K562 (cell line): ENCODE measurements around the gene OVCA2. TPM values are rescaled to one million over a fixed set of nuclear protein-coding genes. Genes with fewer than 3 reads are reported as not detected.

Experiments
- ATAC-seq: fragments of 200-7000 bp; cut with Tn5 transposase; 3 replicates; pipeline ENCODE4 v1.9.1; 2020; ENCODE audit warnings: moderate library complexity
- BruUV-seq: library from RNA; stranded (reverse); fragments of 400-500 nt; replicated peaks from 2 replicates; lab custom pipeline; 2021; lab: Mats Ljungman, UMichigan
- CTCF ChIA-PET: fragments of 300-600 bp; formaldehyde crosslinking; extraction: SDS; loops from one replicate; lab custom pipeline; 2021; ENCODE audit warnings: low intra/inter-chr PET ratio; lab: Yijun Ruan, JAX
- POLR2A ChIA-PET: fragments of 300-600, 350-650 bp; sonication (Branson Sonifier 250); formaldehyde crosslinking; extraction: SDS; loops from one replicate; lab custom pipeline; 2021; ENCODE audit warnings: antibody characterized with exemption, inconsistent platforms; lab: Yijun Ruan, JAX
- DNase-seq, 4 experiments: peaks; one replicate each; pipeline versions ENCODE4 v3.0.0 to v3.0.0-alpha.2; 2011 to 2018; ENCODE audit warnings: low spot score in 3 of 4, mixed read lengths in 3 of 4; ENCODE audit errors: extremely low read depth in 1 of 4
- FAIRE-seq: peaks from 2 replicates; lab custom pipeline; 2011; peaks lifted over from hg19 to GRCh38; lab: Jason Lieb, UNC
- H2AFZ ChIP-seq: 2 replicates; pipeline ENCODE4 v1.6.0; 2011; ENCODE audit warnings: low read depth, low read length, control low read depth, inconsistent platforms
- H3K27ac ChIP-seq: fragments of 200-600 bp; 3 replicates; pipeline ENCODE4 v1.8.0; 2011; ENCODE audit warnings: low read depth, mild to moderate bottlenecking, control low read depth, inconsistent platforms, low read length, moderate library complexity, mixed read lengths; ENCODE audit errors: extremely low read depth
- H3K27me3 ChIP-seq, 2 experiments: fragments of 300-600 bp in 1 of 2; 2 replicates in 1 of 2; 3 replicates in 1 of 2; pipeline versions ENCODE4 v1.6.0 to v1.8.0; 2011; ENCODE audit warnings: inconsistent platforms in 2 of 2, low read length in 2 of 2, mild to moderate bottlenecking in 1 of 2, mixed read lengths in 1 of 2, moderate library complexity in 1 of 2; ENCODE audit not compliant: control insufficient read depth in 2 of 2, insufficient read depth in 2 of 2
- H3K36me3 ChIP-seq: fragments of 300-600 bp; 3 replicates; pipeline ENCODE4 v1.8.0; 2011; ENCODE audit warnings: mild to moderate bottlenecking, low read length, inconsistent platforms; ENCODE audit not compliant: control insufficient read depth, insufficient read depth
- H3K4me1 ChIP-seq, 2 experiments: fragments of 200-600 bp in 1 of 2; replicated peaks in 1 of 2; 2 replicates in 1 of 2; 3 replicates in 1 of 2; pipeline versions ENCODE4 v1.5.1 to v1.8.0; 2011; ENCODE audit warnings: inconsistent platforms in 2 of 2, low read length in 2 of 2, mild to moderate bottlenecking in 1 of 2, mixed read lengths in 1 of 2, moderate library complexity in 1 of 2; ENCODE audit not compliant: control insufficient read depth in 2 of 2, insufficient read depth in 2 of 2
- H3K4me2 ChIP-seq: 2 replicates; pipeline ENCODE4 v1.6.1; 2011; ENCODE audit warnings: low read length, control low read depth, inconsistent platforms, mixed read lengths; ENCODE audit not compliant: insufficient read depth
- H3K4me3 ChIP-seq: fragments of 200-600 bp; sonication (generic), shearing (Covaris generic); 2 replicates; pipeline ENCODE4 v1.5.1; 2016; ENCODE audit warnings: control low read depth, inconsistent platforms
- H3K79me2 ChIP-seq: fragments of 200-600 bp; 3 replicates; pipeline ENCODE4 v1.8.0; 2011; ENCODE audit warnings: low read length, inconsistent platforms; ENCODE audit not compliant: control insufficient read depth, insufficient read depth
- H3K9ac ChIP-seq, 2 experiments: 2 replicates each; pipeline versions ENCODE4 v1.6.0 to v1.6.1; 2011; ENCODE audit warnings: low read depth in 2 of 2, low read length in 2 of 2, control low read depth in 1 of 2, inconsistent platforms in 1 of 2, mild to moderate bottlenecking in 1 of 2, mixed read lengths in 1 of 2; ENCODE audit not compliant: insufficient read depth in 1 of 2
- H3K9me1 ChIP-seq: one replicate; pipeline ENCODE4 v1.6.0; 2011; ENCODE audit warnings: inconsistent platforms, mild to moderate bottlenecking, low read length, moderate library complexity; ENCODE audit not compliant: control insufficient read depth, insufficient read depth
- H3K9me3 ChIP-seq: replicated peaks from 2 replicates; pipeline ENCODE4 v1.5.1; 2011; ENCODE audit warnings: low read depth, low read length, inconsistent platforms; ENCODE audit not compliant: control insufficient read depth, insufficient read depth
- H4K20me1 ChIP-seq: replicated peaks from 2 replicates; pipeline ENCODE4 v1.6.1; 2011; ENCODE audit warnings: low read length, inconsistent platforms, mixed read lengths; ENCODE audit not compliant: control insufficient read depth, insufficient read depth
- FOXJ2 ChIP-seq: fragments of 200-800 bp; sonication (Bioruptor generic); IDR thresholded peaks from 2 replicates; pipeline ENCODE4 v1.6.1; 2016; ENCODE audit warnings: missing genetic modification characterization, missing compliant biosample characterization
- MCM2 ChIP-seq: fragments of 450-650 bp; IDR thresholded peaks from 2 replicates; pipeline ENCODE4 v1.6.1; 2017; ENCODE audit warnings: low read depth, mild to moderate bottlenecking
- NFATC3 ChIP-seq: fragments of 450-650 bp; IDR thresholded peaks from 2 replicates; pipeline ENCODE4 v1.6.1; 2017; ENCODE audit warnings: mild to moderate bottlenecking
- ZFP91 ChIP-seq: sonication (generic); formaldehyde crosslinking; IDR thresholded peaks from 2 replicates; pipeline ENCODE4 v1.8.0; 2022; ENCODE audit warnings: mild to moderate bottlenecking, missing genetic modification reagents
- ZNF584 ChIP-seq: fragments of 200-800 bp; sonication (Bioruptor generic); IDR thresholded peaks from 2 replicates; pipeline ENCODE4 v1.6.1; 2016; ENCODE audit warnings: low read depth, mild to moderate bottlenecking, missing genetic modification characterization, missing compliant biosample characterization
- WGBS: fragments of 100-300 bp; shearing (Covaris generic); methylation state at CpG from one replicate; pipeline ENCODE4 v1.1.6; 2016; ENCODE audit warnings: low coverage, mixed read lengths; ENCODE audit not compliant: insufficient coverage; ENCODE audit errors: missing lambda C conversion rate; 5-methylcytosine and 5-hydroxymethylcytosine counted together
- in situ Hi-C: fragments of 300-500 bp; cut with MboI; formaldehyde crosslinking; loops from 4 replicates; pipeline ENCODE4 v1.15.0; 2018; ENCODE audit warnings: inconsistent platforms, mixed read lengths
- intact Hi-C: fragments of 100-400 bp; cut with micrococcal nuclease; formaldehyde crosslinking; loops from 2 replicates; pipeline ENCODE4 v1.14.2; 2022
- polyA plus RNA-seq, 8 experiments: library from polyadenylated mRNA; depleted of rRNA in 4 of 8; stranded (reverse) in 5 of 8; unstranded in 3 of 8; fragments of >200 nt; fragmentation: Nextera tagmentation in 2 of 8; fragmentation: Illumina TruSeq in 1 of 8; extraction: Ambion mirVana in 2 of 8; extraction: Trizol in 1 of 8; gene quantifications; 2 replicates each; pipeline versions ENCODE4 v1.2.1 to v1.2.3, GENCODE V29; 2011 to 2014; ENCODE audit warnings: inconsistent platforms in 1 of 8, missing spikeins in 1 of 8
- total RNA-seq, 7 experiments: library from RNA; depleted of rRNA in 6 of 7; stranded (reverse); fragments of >200 nt in 6 of 7; fragmentation: Illumina TruSeq in 2 of 7; extraction: Trizol in 2 of 7; gene quantifications; 2 replicates each; pipeline versions ENCODE4 v1.2.1 to v1.2.3, GENCODE V29; 2011 to 2021; ENCODE audit warnings: low replicate concordance in 1 of 7

The OVCA2 gene
- total and polyA plus RNA-seq, 9 of the 15 experiments (the other 6 are each of a cell fraction or from before 2014, with no cell fraction given): 3.0 to 23.7 (median 14.1) TPM

- no peak for TF ChIP-seq ZFP91 (CRISPR knock-in tag)
These were observed 9.5 kb downstream of the OVCA2 start (continued) for GRCh38 chr17:2051061-2051932.

- H3K27me3 ChIP-seq: no peaks in the 10 kb centered on the region
- intact Hi-C loops (loop anchor here (5.0 to 10.0 kb wide), 2 partner anchors 123 to 300 kb away; no protein-coding TSS in a partner anchor), in situ Hi-C loops (no loop called here)
- no peaks in the 10 kb centered on the region for H3K36me3 ChIP-seq
- ChIA-PET POLR2A (interaction anchor here (1.2 kb wide), 1 partner anchor 12 kb away, joined by 3 read pairs; no protein-coding TSS in a partner anchor), CTCF (interaction anchor here (1.4 kb wide), 1 partner anchor 192 kb away, joined by 4 read pairs; no protein-coding TSS in a partner anchor)
- H3K9me3 ChIP-seq: no peaks in the 10 kb centered on the region
- FAIRE-seq (no peak), ATAC-seq (no peak), DNase-seq (no peak)
- no peak overlapping the region for H3K4me3 ChIP-seq
- BruUV-seq: no TSS peak
- no peaks in the 10 kb centered on the region for H4K20me1 ChIP-seq
- 75% methylated on average over 11 of the region's 14 CpGs for whole genome bisulfite sequencing
- no peak overlapping the region for H3K9ac ChIP-seq
- H3K4me1 ChIP-seq: peaks cover 8 to 45% of the 10 kb centered on the region in 2 experiments; a peak in 4 of 5 replicates
- no peaks in the 10 kb centered on the region for H3K9me1 ChIP-seq
- no peak overlapping the region for H3K4me2 ChIP-seq
- H3K27ac ChIP-seq: no peak overlapping the region
- no peaks in the 10 kb centered on the region for H3K79me2 ChIP-seq
- no peak overlapping the region for H2AFZ ChIP-seq
- TF ChIP-seq MCM2: no peak
- TF ChIP-seq FOXJ2 (tag): no peak
- no peak for TF ChIP-seq ZNF584 (CRISPR knock-in tag)
- no peak for TF ChIP-seq NFATC3
These were observed 10.2 kb downstream of the OVCA2 start for GRCh38 chr17:2051933-2052559.
